Pons (tissue), 1 donor: Measurements from ENCODE around the gene PLS1.
"Not testable (repeated sequence)": the region's sequence is repeated elsewhere in the genome, so short reads cannot be mapped to it uniquely, and the experiment has no call there.

ENCODE experiments used
- DNase-seq: peaks from one replicate; pipeline ENCODE4 v3.0.0-alpha.2; 2016; ENCODE audit warnings: low spot score

Gene PLS1

GRCh38 chr3:142595951-142596725 lies at the start of gene PLS1:
Gene PLS1 (plus strand): TSS chr3:142596393. CDS start chr3:142664238, 67,845 bp downstream.
- DNase-seq: peak; percentile 71

GRCh38 chr3:142549986-142550385 lies 46.2 kb upstream of the PLS1 start:
- no peak for DNase-seq

GRCh38 chr3:142552579-142552978 lies 43.6 kb upstream of the PLS1 start:
- DNase-seq: not testable (repeated sequence)

GRCh38 chr3:142553741-142554140 lies 42.5 kb upstream of the PLS1 start:
- DNase-seq: no peak

- DNase-seq: peak; percentile 5
These were observed 36.1 kb upstream of the PLS1 start for GRCh38 chr3:142560118-142560517.

GRCh38 chr3:142563496-142563997 lies 32.6 kb upstream of the PLS1 start:
- no peak for DNase-seq

- DNase-seq: no peak
These were observed 30.1 kb upstream of the PLS1 start for GRCh38 chr3:142566096-142566495.

- DNase-seq: no peak
These were observed 27.7 kb upstream of the PLS1 start for GRCh38 chr3:142568393-142569017.

- not testable (repeated sequence) for DNase-seq
These were observed 26.8 kb upstream of the PLS1 start for GRCh38 chr3:142569422-142569821.

GRCh38 chr3:142574223-142574622 lies 22.0 kb upstream of the PLS1 start:
- DNase-seq: not testable (repeated sequence)

- no peak for DNase-seq
These were observed 21.5 kb upstream of the PLS1 start for GRCh38 chr3:142574665-142575064.

- no peak for DNase-seq
These were observed 19.4 kb upstream of the PLS1 start for GRCh38 chr3:142576792-142577191.

GRCh38 chr3:142577696-142578328 lies 18.4 kb upstream of the PLS1 start:
- no peak for DNase-seq

- DNase-seq: peak; percentile 91
These were observed 17.6 kb upstream of the PLS1 start, which contains the start of gene ATR for GRCh38 chr3:142578329-142579223. Gene ATR (minus strand): TSS chr3:142578733. CDS start chr3:142578704, 29 bp downstream.

- DNase-seq: no peak
These were observed 16.2 kb upstream of the PLS1 start for GRCh38 chr3:142580061-142580423.

GRCh38 chr3:142581070-142581469 lies 15.1 kb upstream of the PLS1 start:
- not testable (repeated sequence) for DNase-seq

GRCh38 chr3:142586803-142587406 lies 9.3 kb upstream of the PLS1 start:
- peak; percentile 84 for DNase-seq

GRCh38 chr3:142588703-142589102 lies 7.5 kb upstream of the PLS1 start:
- DNase-seq: no peak

GRCh38 chr3:142592268-142592667 lies 3.9 kb upstream of the PLS1 start:
- not testable (repeated sequence) for DNase-seq

GRCh38 chr3:142595141-142595540 lies 1.1 kb upstream of the PLS1 start:
- no peak for DNase-seq

- no peak for DNase-seq
These were observed 627 bp upstream of the PLS1 start for GRCh38 chr3:142595581-142595950.
